Hematopoietic multipotent progenitor cell treated with erythropoietin and hydrocortisone succinate and interleukin-3 and kit ligand, for 6 days (in vitro differentiated cells): ENCODE data around the gene TRH.
A peak's percentile ranks its signal among the peaks of the same experiment; 100 is the strongest.

Source experiments
- DNase-seq: peaks from one replicate; pipeline ENCODE4 v3.0.0-alpha.2; 2015

TRH gene

GRCh38 chr3:129974564-129974832 is at the start of gene TRH:
TSS of gene TRH (plus strand) at chr3:129974720. CDS start at chr3:129975817, 1,097 bp downstream.
- no peak for DNase-seq

GRCh38 chr3:129927072-129927471 is 47.4 kb upstream of the TRH start:
- DNase-seq: no peak

GRCh38 chr3:129929383-129929782 is 45.1 kb upstream of the TRH start:
- DNase-seq: no peak

GRCh38 chr3:129933471-129933870 is 41.0 kb upstream of the TRH start:
- DNase-seq: no peak

- DNase-seq: peak; percentile 54
Observed at GRCh38 chr3:129934234-129935123, 40.0 kb upstream of the TRH start.

GRCh38 chr3:129936757-129937156 is 37.8 kb upstream of the TRH start:
- peak; percentile 39 for DNase-seq

- DNase-seq: no peak
Observed at GRCh38 chr3:129937717-129938116, 36.8 kb upstream of the TRH start.

GRCh38 chr3:129938140-129938930 is 36.2 kb upstream of the TRH start:
- no peak for DNase-seq

GRCh38 chr3:129940086-129940485 is 34.4 kb upstream of the TRH start:
- no peak for DNase-seq

- DNase-seq: peak; percentile 79
Observed at GRCh38 chr3:129942296-129942695, 32.2 kb upstream of the TRH start.

- DNase-seq: no peak
Observed at GRCh38 chr3:129943020-129943419, 31.5 kb upstream of the TRH start.

- no peak for DNase-seq
Observed at GRCh38 chr3:129944709-129945108, 29.8 kb upstream of the TRH start.

GRCh38 chr3:129947538-129948240 is 26.8 kb upstream of the TRH start:
- DNase-seq: no peak

- DNase-seq: peak; percentile 67
Observed at GRCh38 chr3:129950318-129951046, 24.0 kb upstream of the TRH start.

GRCh38 chr3:129952556-129953355 is 21.8 kb upstream of the TRH start:
- no peak for DNase-seq

- no peak for DNase-seq
Observed at GRCh38 chr3:129953621-129954020, 20.9 kb upstream of the TRH start.

- DNase-seq: peak; percentile 45
Observed at GRCh38 chr3:129954514-129954913, 20.0 kb upstream of the TRH start.

- no peak for DNase-seq
Observed at GRCh38 chr3:129956936-129957335, 17.6 kb upstream of the TRH start.

- DNase-seq: no peak
Observed at GRCh38 chr3:129958755-129959154, 15.8 kb upstream of the TRH start.

GRCh38 chr3:129961141-129961541 is 13.4 kb upstream of the TRH start:
- no peak for DNase-seq

GRCh38 chr3:129962600-129962999 is 11.9 kb upstream of the TRH start:
- DNase-seq: no peak

- no peak for DNase-seq
Observed at GRCh38 chr3:129965937-129966336, 8.6 kb upstream of the TRH start.
